Left colon (tissue), 2 donors: ENCODE results near the gene GMPS. TPM values are rescaled to one million over a fixed set of nuclear protein-coding genes. Genes with fewer than 3 reads are reported as not detected.
"Not testable (repeated sequence)": the region's sequence is repeated elsewhere in the genome, so short reads cannot be mapped to it uniquely, and the experiment has no call there.

ENCODE experiments used
- ATAC-seq: fragments of 200-7000 bp; cut with Tn5 transposase; one replicate; pipeline ENCODE4 v1.9.1; 2020; ENCODE audit warnings: mild to moderate bottlenecking, moderate library complexity
- DNase-seq, 2 donors: peaks; one replicate each; pipeline ENCODE4 v3.0.0-alpha.2; 2020
- intact Hi-C, 2 donors: fragments of 100-400 bp; cut with DNase I in 1 of 2; cut with micrococcal nuclease in 1 of 2; formaldehyde crosslinking; loops; one replicate each; pipeline versions ENCODE4 v1.11.2 to v1.14.0; 2022; cut with DNase I, micrococcal nuclease
- total RNA-seq, 2 donors: library from RNA; stranded (reverse); fragmentation: NEBNext Ultra II Directional; extraction: Animal tissue kit (Norgen Biotek cat#: 25700); gene quantifications; one replicate each; pipeline ENCODE4 v1.2.1, GENCODE V29; 2021
- donor health status: DM: no; HTN: no; CAD: no.
- donor health status: DM: yes; HTN: yes; CAD: no.

The GMPS gene
- total RNA-seq, 2 donors from 2014 or later = 37.0 to 39.6 TPM

GRCh38 chr3:155870945-155871745 is 695 bp downstream of the GMPS start:
- DNase-seq = peak; percentile 72 to 73
- peak; percentile 44 for ATAC-seq
- intact Hi-C loops = no loop called here

- no peak for DNase-seq
- ATAC-seq = no peak
- intact Hi-C loops = no loop called here
Measured at GRCh38 chr3:155871746-155872158, 1.3 kb downstream of the GMPS start.

- ATAC-seq (no peak), DNase-seq (no peak)
- intact Hi-C loops = no loop called here
Measured at GRCh38 chr3:155872904-155873646, 2.6 kb downstream of the GMPS start.

GRCh38 chr3:155876037-155876436 is 5.6 kb downstream of the GMPS start:
- no peak for DNase-seq
- intact Hi-C loops = no loop called here
- ATAC-seq = no peak

- no peak for ATAC-seq
- DNase-seq = no peak
- intact Hi-C loops = no loop called here
Measured at GRCh38 chr3:155876503-155876902, 6.1 kb downstream of the GMPS start.

GRCh38 chr3:155880286-155880685 is 9.8 kb downstream of the GMPS start:
- ATAC-seq = no peak
- intact Hi-C loops = no loop called here

GRCh38 chr3:155884292-155884691 is 13.8 kb downstream of the GMPS start:
- DNase-seq = no peak
- intact Hi-C loops = no loop called here
- ATAC-seq = peak; percentile 44

More at GRCh38 chr3:155880286-155880685, 9.8 kb downstream of the GMPS start:
- no peak for DNase-seq

- ATAC-seq (no peak), DNase-seq (no peak)
- intact Hi-C loops = no loop called here
Measured at GRCh38 chr3:155885292-155885691, 14.8 kb downstream of the GMPS start.

GRCh38 chr3:155886348-155886747 is 15.9 kb downstream of the GMPS start:
- not testable (repeated sequence) for DNase-seq
- ATAC-seq = peak; percentile 43

GRCh38 chr3:155886915-155887314 is 16.5 kb downstream of the GMPS start:
- intact Hi-C loops = no loop called here
- no peak for DNase-seq
- ATAC-seq = no peak

More at GRCh38 chr3:155886348-155886747, 15.9 kb downstream of the GMPS start:
- intact Hi-C loops = not testable (repeated sequence)

GRCh38 chr3:155889212-155889611 is 18.8 kb downstream of the GMPS start:
- intact Hi-C loops = no loop called here
- DNase-seq (no peak), ATAC-seq (no peak)

- no peak for ATAC-seq
Measured at GRCh38 chr3:155889952-155890351, 19.5 kb downstream of the GMPS start.

GRCh38 chr3:155890671-155891190 is 20.3 kb downstream of the GMPS start:
- peak; percentile 64 for ATAC-seq
- no peak for DNase-seq

More at GRCh38 chr3:155889952-155890351, 19.5 kb downstream of the GMPS start:
- no peak for DNase-seq
- intact Hi-C loops = no loop called here

GRCh38 chr3:155891321-155891720 is 20.9 kb downstream of the GMPS start:
- DNase-seq (no peak), ATAC-seq (no peak)
- intact Hi-C loops = no loop called here

More at GRCh38 chr3:155890671-155891190, 20.3 kb downstream of the GMPS start:
- intact Hi-C loops = no loop called here

- DNase-seq (no peak), ATAC-seq (no peak)
- intact Hi-C loops = no loop called here
Measured at GRCh38 chr3:155895379-155895900, 25.0 kb downstream of the GMPS start.

- DNase-seq = no peak
- ATAC-seq = no peak
- intact Hi-C loops = no loop called here
Measured at GRCh38 chr3:155906900-155907299, 36.5 kb downstream of the GMPS start.

GRCh38 chr3:155908086-155908485 is 37.6 kb downstream of the GMPS start:
- ATAC-seq (no peak), DNase-seq (no peak)
- intact Hi-C loops = no loop called here

GRCh38 chr3:155908605-155909004 is 38.2 kb downstream of the GMPS start:
- ATAC-seq = no peak
- no peak for DNase-seq
- intact Hi-C loops = no loop called here

- intact Hi-C loops = no loop called here
- no peak for ATAC-seq
- DNase-seq = no peak
Measured at GRCh38 chr3:155912090-155912489, 41.6 kb downstream of the GMPS start.
